ENCODE results near the gene ATIC.
"Not testable (repeated sequence)": the region's sequence is repeated elsewhere in the genome, so short reads cannot be mapped to it uniquely, and the experiment has no call there.

The ATIC gene

GRCh38 chr2:215315301-215315700 is 3.4 kb downstream of the ATIC start:
- no peak for DNase-seq (ENCODE audit: low read depth)

GRCh38 chr2:215316336-215316735 is 4.5 kb downstream of the ATIC start:
- no peak for DNase-seq (ENCODE audit: low read depth)

- no peak for DNase-seq (ENCODE audit: low read depth)
Measured at GRCh38 chr2:215319500-215319899, 7.6 kb downstream of the ATIC start.

- no peak for DNase-seq (ENCODE audit: low read depth)
Measured at GRCh38 chr2:215320102-215320501, 8.2 kb downstream of the ATIC start.

GRCh38 chr2:215320679-215321078 is 8.8 kb downstream of the ATIC start:
- DNase-seq (ENCODE audit: low read depth): no peak

- DNase-seq (ENCODE audit: low read depth): no peak
Measured at GRCh38 chr2:215324811-215325210, 13.0 kb downstream of the ATIC start.

- DNase-seq (ENCODE audit: low read depth): no peak
Measured at GRCh38 chr2:215328066-215328465, 16.2 kb downstream of the ATIC start.

GRCh38 chr2:215332872-215333595 is 21.2 kb downstream of the ATIC start:
- DNase-seq (ENCODE audit: low read depth): no peak

GRCh38 chr2:215338883-215339679 is 27.2 kb downstream of the ATIC start:
- no peak for DNase-seq (ENCODE audit: low read depth)

- DNase-seq (ENCODE audit: low read depth): no peak
Measured at GRCh38 chr2:215347878-215348277, 36.0 kb downstream of the ATIC start.

GRCh38 chr2:215352602-215353001 is 40.7 kb downstream of the ATIC start:
- DNase-seq (ENCODE audit: low read depth): no peak

- no peak for DNase-seq (ENCODE audit: low read depth)
Measured at GRCh38 chr2:215354771-215355695, 43.2 kb downstream of the ATIC start.

GRCh38 chr2:215355801-215356200 is 43.9 kb downstream of the ATIC start:
- DNase-seq (ENCODE audit: low read depth): no peak

- no peak for DNase-seq (ENCODE audit: low read depth)
Measured at GRCh38 chr2:215356334-215356947, 44.6 kb downstream of the ATIC start.

- DNase-seq (ENCODE audit: low read depth): no peak
Measured at GRCh38 chr2:215356948-215357461, 45.1 kb downstream of the ATIC start.

GRCh38 chr2:215357660-215358059 is 45.8 kb downstream of the ATIC start:
- no peak for DNase-seq (ENCODE audit: low read depth)

GRCh38 chr2:215358312-215358845 is 46.5 kb downstream of the ATIC start:
- no peak for DNase-seq (ENCODE audit: low read depth)

- no peak for DNase-seq (ENCODE audit: low read depth)
Measured at GRCh38 chr2:215358891-215359575, 47.2 kb downstream of the ATIC start.

GRCh38 chr2:215359576-215359922 is 47.7 kb downstream of the ATIC start:
- DNase-seq (ENCODE audit: low read depth): no peak

GRCh38 chr2:215360059-215360458 is 48.2 kb downstream of the ATIC start:
- not testable (repeated sequence) for DNase-seq (ENCODE audit: low read depth)

- DNase-seq (ENCODE audit: low read depth): no peak
Measured at GRCh38 chr2:215360596-215360995, 48.7 kb downstream of the ATIC start.

All from activated T-cell treated with anti-CD3 and anti-CD28 coated beads for 48 hours (primary cell).